Astrocyte (in vitro differentiated cells and primary cell): Measurements from ENCODE around the gene VCL. TPM values are rescaled to one million over a fixed set of nuclear protein-coding genes. Genes with fewer than 3 reads are reported as not detected.

Experiments used
- DNase-seq: peaks from one replicate; pipeline ENCODE4 v3.0.0-alpha.2; 2010; ENCODE audit warnings: low read depth
- FAIRE-seq: peaks from 2 replicates; lab custom pipeline; 2011; peaks lifted over from hg19 to GRCh38; lab: Jason Lieb, UNC
- H2AFZ ChIP-seq: 2 replicates; pipeline ENCODE4 v1.6.0; 2012; ENCODE audit warnings: low read depth, low read length, inconsistent platforms
- H3K27ac ChIP-seq: 2 replicates; pipeline ENCODE4 v1.5.1; 2011; ENCODE audit warnings: low read depth, low read length, inconsistent platforms
- H3K27me3 ChIP-seq: 2 replicates; pipeline ENCODE4 v1.6.0; 2011; ENCODE audit warnings: low read length, inconsistent platforms; ENCODE audit not compliant: insufficient read depth
- H3K36me3 ChIP-seq: 2 replicates; pipeline ENCODE4 v1.5.1; 2011; ENCODE audit warnings: low read length, inconsistent platforms; ENCODE audit not compliant: insufficient read depth
- H3K4me1 ChIP-seq: 2 replicates; pipeline ENCODE4 v1.5.1; 2011; ENCODE audit warnings: low read length, inconsistent platforms; ENCODE audit not compliant: insufficient read depth
- H3K4me2 ChIP-seq: 2 replicates; pipeline ENCODE4 v1.6.0; 2012; ENCODE audit warnings: low read length, inconsistent platforms
- H3K4me3 ChIP-seq: 2 replicates; pipeline ENCODE4 v1.5.1; 2011; ENCODE audit warnings: low read depth, mild to moderate bottlenecking, low read length, inconsistent platforms; ENCODE audit not compliant: insufficient read depth
- H3K79me2 ChIP-seq: 2 replicates; pipeline ENCODE4 v1.6.0; 2012; ENCODE audit warnings: mild to moderate bottlenecking, low read length, inconsistent platforms; ENCODE audit not compliant: insufficient read depth
- H3K9ac ChIP-seq: 2 replicates; pipeline ENCODE4 v1.6.0; 2012; ENCODE audit warnings: mild to moderate bottlenecking, low read length, inconsistent platforms
- H3K9me3 ChIP-seq: 2 replicates; pipeline ENCODE4 v1.5.1; 2012; ENCODE audit warnings: low read depth, mild to moderate bottlenecking, low read length, inconsistent platforms; ENCODE audit not compliant: insufficient read depth
- H4K20me1 ChIP-seq: 2 replicates; pipeline ENCODE4 v1.6.0; 2012; ENCODE audit warnings: low read length, inconsistent platforms; ENCODE audit not compliant: insufficient read depth
- H3K27ac Mint-ChIP-seq: one replicate; pipeline ENCODE4 v1.8.0; 2021; ENCODE audit warnings: mild to moderate bottlenecking, mixed read lengths; ENCODE audit not compliant: unreplicated experiment
- H3K27me3 Mint-ChIP-seq: one replicate; pipeline ENCODE4 v1.8.0; 2021; ENCODE audit warnings: low read depth, mixed read lengths; ENCODE audit not compliant: unreplicated experiment
- H3K36me3 Mint-ChIP-seq: one replicate; pipeline ENCODE4 v1.8.0; 2021; ENCODE audit warnings: low read depth, mixed read lengths; ENCODE audit not compliant: unreplicated experiment
- H3K4me1 Mint-ChIP-seq: one replicate; pipeline ENCODE4 v1.8.0; 2021; ENCODE audit warnings: low read depth, mixed read lengths; ENCODE audit not compliant: unreplicated experiment
- H3K4me3 Mint-ChIP-seq: one replicate; pipeline ENCODE4 v1.8.0; 2021; ENCODE audit warnings: mild to moderate bottlenecking, moderate library complexity, mixed read lengths; ENCODE audit not compliant: unreplicated experiment
- H3K9me3 Mint-ChIP-seq: one replicate; pipeline ENCODE4 v1.8.0; 2021; ENCODE audit warnings: mild to moderate bottlenecking, mixed read lengths; ENCODE audit not compliant: unreplicated experiment
- EZH2 ChIP-seq: IDR thresholded peaks from 2 replicates; pipeline ENCODE4 v1.6.1; 2012; ENCODE audit warnings: mild to moderate bottlenecking, low read length, inconsistent platforms; ENCODE audit not compliant: insufficient read depth
- total RNA-seq: library from RNA; stranded (reverse); gene quantifications from 2 replicates; pipeline ENCODE4 v1.2.1, GENCODE V29; 2021
- TF ChIP-seq, protein P1 (sequence below): IDR thresholded peaks from 2 replicates; pipeline ENCODE4 v1.5.1; 2011; ENCODE audit warnings: low read depth, mild to moderate bottlenecking, inconsistent platforms, low read length, moderate library complexity; ENCODE audit not compliant: insufficient read depth

Gene VCL
- total RNA-seq, 1 donor from 2014 or later, result 474 TPM

DNA sequence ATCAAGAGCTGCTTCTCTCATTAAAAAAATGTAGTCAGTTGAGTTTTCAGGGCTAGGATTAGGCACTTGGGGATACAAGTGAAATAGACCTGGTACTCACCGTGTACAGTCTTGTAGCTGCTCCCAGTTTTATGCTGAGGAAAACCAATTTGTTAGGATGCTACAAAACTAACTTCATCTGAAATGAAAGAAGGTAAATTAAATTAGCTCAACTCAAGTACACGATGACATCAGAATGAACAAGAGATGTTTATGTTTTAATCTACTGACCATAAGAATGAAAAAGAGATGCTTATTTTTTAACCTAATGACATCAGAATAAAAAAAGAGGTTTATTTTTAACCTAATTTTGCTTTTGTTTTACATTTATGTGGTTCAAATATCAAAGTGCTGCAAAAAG lies 79.0 kb downstream of the VCL start:
- Mint-ChIP-seq H3K27ac (no peak overlapping the region), H3K4me3 (no peak overlapping the region), H3K4me1 (peaks cover 64% of the 10 kb centered on the region), H3K9me3 (no peaks in the 10 kb centered on the region), H3K36me3 (peaks cover 13% of the 10 kb centered on the region), H3K27me3 (no peaks in the 10 kb centered on the region)
- H3K36me3 ChIP-seq, result peaks cover 43% of the 10 kb centered on the region
- no peak for DNase-seq
- peak overlapping the region; percentile 63 for H3K4me2 ChIP-seq
- H3K4me1 ChIP-seq, result peaks cover 56% of the 10 kb centered on the region
- TF ChIP-seq EZH2, result no peak
- TF ChIP-seq, protein P1, sequence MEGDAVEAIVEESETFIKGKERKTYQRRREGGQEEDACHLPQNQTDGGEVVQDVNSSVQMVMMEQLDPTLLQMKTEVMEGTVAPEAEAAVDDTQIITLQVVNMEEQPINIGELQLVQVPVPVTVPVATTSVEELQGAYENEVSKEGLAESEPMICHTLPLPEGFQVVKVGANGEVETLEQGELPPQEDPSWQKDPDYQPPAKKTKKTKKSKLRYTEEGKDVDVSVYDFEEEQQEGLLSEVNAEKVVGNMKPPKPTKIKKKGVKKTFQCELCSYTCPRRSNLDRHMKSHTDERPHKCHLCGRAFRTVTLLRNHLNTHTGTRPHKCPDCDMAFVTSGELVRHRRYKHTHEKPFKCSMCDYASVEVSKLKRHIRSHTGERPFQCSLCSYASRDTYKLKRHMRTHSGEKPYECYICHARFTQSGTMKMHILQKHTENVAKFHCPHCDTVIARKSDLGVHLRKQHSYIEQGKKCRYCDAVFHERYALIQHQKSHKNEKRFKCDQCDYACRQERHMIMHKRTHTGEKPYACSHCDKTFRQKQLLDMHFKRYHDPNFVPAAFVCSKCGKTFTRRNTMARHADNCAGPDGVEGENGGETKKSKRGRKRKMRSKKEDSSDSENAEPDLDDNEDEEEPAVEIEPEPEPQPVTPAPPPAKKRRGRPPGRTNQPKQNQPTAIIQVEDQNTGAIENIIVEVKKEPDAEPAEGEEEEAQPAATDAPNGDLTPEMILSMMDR, result no peak
- no peaks in the 10 kb centered on the region for H3K27me3 ChIP-seq
- peaks cover 65% of the 10 kb centered on the region for H4K20me1 ChIP-seq
- no peak overlapping the region for H3K4me3 ChIP-seq
- no peak for FAIRE-seq
- peak overlapping the region; percentile 57 for H3K27ac ChIP-seq
- H3K9me3 ChIP-seq, result no peaks in the 10 kb centered on the region
- no peak overlapping the region for H2AFZ ChIP-seq
- H3K9ac ChIP-seq, result no peak overlapping the region
- peaks cover 69% of the 10 kb centered on the region for H3K79me2 ChIP-seq

DNA sequence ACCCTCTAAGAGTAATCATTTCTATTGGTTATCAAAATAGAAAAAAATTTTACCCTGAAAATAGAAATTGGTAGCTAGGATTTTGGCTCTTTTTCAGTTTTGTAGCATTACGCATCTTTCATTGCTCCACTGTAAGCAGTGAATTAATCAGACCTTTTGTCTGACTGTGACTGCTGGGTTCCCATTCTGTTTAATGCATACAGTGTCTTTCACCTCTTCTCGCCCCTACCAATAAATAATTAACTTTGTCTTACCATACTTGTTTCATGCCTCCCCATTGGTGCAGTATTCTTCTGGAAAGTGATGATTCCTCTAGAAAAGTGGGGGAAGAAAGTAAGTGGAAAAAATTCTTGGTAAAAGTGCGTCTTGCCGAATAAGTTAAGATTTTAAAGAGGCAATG lies 79.5 kb downstream of the VCL start:
- Histone ChIP-seq H3K9ac (peak overlapping the region; percentile 20), H4K20me1 (peaks cover 70% of the 10 kb centered on the region), H3K4me3 (no peak overlapping the region), H3K4me1 (peaks cover 54% of the 10 kb centered on the region), H3K27ac (peak overlapping the region; percentile 57), H3K9me3 (no peaks in the 10 kb centered on the region), H3K4me2 (peak overlapping the region; percentile 63), H2AFZ (no peak overlapping the region), H3K27me3 (no peaks in the 10 kb centered on the region), H3K36me3 (peaks cover 48% of the 10 kb centered on the region), H3K79me2 (peaks cover 72% of the 10 kb centered on the region)
- H3K9me3 Mint-ChIP-seq, result no peaks in the 10 kb centered on the region
- DNase-seq (peak; percentile 41), FAIRE-seq (no peak)
- H3K27me3 Mint-ChIP-seq, result no peaks in the 10 kb centered on the region
- peaks cover 15% of the 10 kb centered on the region for H3K36me3 Mint-ChIP-seq
- no peak overlapping the region for H3K4me3 Mint-ChIP-seq
- H3K4me1 Mint-ChIP-seq, result peaks cover 67% of the 10 kb centered on the region
- TF ChIP-seq, protein P1, result no peak
- no peak for TF ChIP-seq EZH2
- no peak overlapping the region for H3K27ac Mint-ChIP-seq

DNA sequence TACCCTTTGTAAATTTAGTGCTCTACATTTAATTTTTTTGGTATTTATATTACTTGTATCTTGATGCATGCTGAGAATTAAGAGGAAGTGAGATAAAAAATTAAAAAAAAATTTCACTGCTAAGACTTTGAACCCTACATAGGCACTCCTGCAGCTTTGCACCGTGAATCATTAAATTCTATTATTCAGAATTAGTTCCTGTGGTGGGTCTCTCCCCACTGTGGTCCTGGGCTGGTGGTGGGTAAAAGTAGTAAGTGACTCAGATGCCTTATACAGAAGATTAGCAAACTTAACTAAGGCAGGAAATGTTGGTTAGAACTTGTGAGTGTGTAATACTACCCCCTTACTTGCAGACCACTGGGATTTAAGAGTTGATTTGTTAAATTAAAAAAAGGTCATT lies 80.1 kb downstream of the VCL start:
- Histone ChIP-seq H2AFZ (no peak overlapping the region), H4K20me1 (peaks cover 74% of the 10 kb centered on the region), H3K4me1 (peaks cover 53% of the 10 kb centered on the region), H3K79me2 (peaks cover 74% of the 10 kb centered on the region), H3K4me3 (no peak overlapping the region), H3K27ac (peak overlapping the region; percentile 68), H3K9ac (peak overlapping the region; percentile 31), H3K4me2 (peak overlapping the region; percentile 70), H3K9me3 (no peaks in the 10 kb centered on the region), H3K36me3 (peaks cover 53% of the 10 kb centered on the region), H3K27me3 (no peaks in the 10 kb centered on the region)
- peaks cover 64% of the 10 kb centered on the region for H3K4me1 Mint-ChIP-seq
- H3K27me3 Mint-ChIP-seq, result no peaks in the 10 kb centered on the region
- peak; percentile 43 for FAIRE-seq
- peak overlapping the region; percentile 55 for H3K4me3 Mint-ChIP-seq
- peak; percentile 93 for DNase-seq
- TF ChIP-seq, protein P1, result no peak
- TF ChIP-seq EZH2, result no peak
- H3K27ac Mint-ChIP-seq, result peak overlapping the region; percentile 63
- H3K9me3 Mint-ChIP-seq, result no peaks in the 10 kb centered on the region
- peaks cover 13% of the 10 kb centered on the region for H3K36me3 Mint-ChIP-seq
